ENCODE data around the gene HYAL2. TPM values are rescaled to one million over a fixed set of nuclear protein-coding genes. Genes with fewer than 3 reads are reported as not detected.

The HYAL2 gene
- total and polyA plus RNA-seq, 9 of the 15 experiments (the other 6 are each of a cell fraction or from before 2014, with no cell fraction given): 0.36 to 22.7 (median 11.4) TPM; not detected in 1

GRCh38 chr3:50339485-50340146 is 17.1 kb upstream of the HYAL2 start:
- H3K36me3 ChIP-seq (ENCODE audit: control insufficient read depth, insufficient read depth, low read length): peaks cover 20% of the 10 kb centered on the region; the same call in 2 of the 3 replicates
- no peaks in the 10 kb centered on the region for H3K27me3 ChIP-seq (ENCODE audit: control insufficient read depth in 2 of 2, insufficient read depth in 2 of 2, low read length in 2 of 2)
- no TSS peak for BruUV-seq (replicated peaks)
- ChIA-PET POLR2A (interaction anchor here (0.6 to 1.1 kb wide), 3 partner anchors 9 to 1081 kb away, joined by 3 read pairs; partner anchors contain the start of gene TUSC2), CTCF (ENCODE audit: low intra/inter-chr PET ratio) (no interaction called here)
- H3K79me2 ChIP-seq (ENCODE audit: control insufficient read depth, insufficient read depth, low read length): peaks cover 61% of the 10 kb centered on the region
- H4K20me1 ChIP-seq (replicated peaks; ENCODE audit: control insufficient read depth, insufficient read depth, low read length): no peaks in the 10 kb centered on the region
- in situ Hi-C loops (cut with MboI) (no loop called here), intact Hi-C loops (cut with micrococcal nuclease) (no loop called here)
- peaks cover 3% of the 10 kb centered on the region for H3K9me1 ChIP-seq (ENCODE audit: control insufficient read depth, insufficient read depth, low read length)
- FAIRE-seq (no peak), ATAC-seq (no peak), DNase-seq (ENCODE audit: extremely low read depth in 1 of 4, low spot score in 3 of 4) (no peak)
- no peaks in the 10 kb centered on the region for H3K9me3 ChIP-seq (replicated peaks; ENCODE audit: control insufficient read depth, insufficient read depth, low read depth, low read length)
- H3K27ac ChIP-seq (ENCODE audit: extremely low read depth, low read depth, low read length): peak overlapping the region; percentile 99
- WGBS (ENCODE audit: insufficient coverage, low coverage, missing lambda C conversion rate): 49% methylated on average over 12 of the region's 14 CpGs
- no peak overlapping the region for H2AFZ ChIP-seq (ENCODE audit: low read depth, low read length)
- H3K9ac ChIP-seq (ENCODE audit: insufficient read depth in 1 of 2, low read depth in 2 of 2, low read length in 2 of 2): peak overlapping the region; percentile 95 to 98
- peak overlapping the region; percentile 72 for H3K4me2 ChIP-seq (ENCODE audit: insufficient read depth, low read length)
- H3K4me3 ChIP-seq: peak overlapping the region; percentile 96
- TF ChIP-seq POLR2A (conservative IDR thresholded peaks at IDR 0.05): no peak
- peak; percentile 38 for TF ChIP-seq EGR1 (conservative IDR thresholded peaks at IDR 0.05)
- TF ChIP-seq HES1 (IDR thresholded peaks at IDR 0.05; ENCODE audit: low read depth): no peak
- H3K4me1 ChIP-seq (replicated peaks in 1 of 2; ENCODE audit: control insufficient read depth in 2 of 2, insufficient read depth in 2 of 2, low read length in 2 of 2): peaks cover 29 to 58% of the 10 kb centered on the region in 2 experiments; a peak in 4 of 5 replicates

GRCh38 chr3:50338965-50339364 is 16.4 kb upstream of the HYAL2 start:
- WGBS (ENCODE audit: insufficient coverage, low coverage, missing lambda C conversion rate): 6% methylated on average over 4 of the region's 5 CpGs
- H3K27ac ChIP-seq (ENCODE audit: extremely low read depth, low read depth, low read length): peak overlapping the region; percentile 99
- FAIRE-seq (peak; percentile 6), ATAC-seq (no peak), DNase-seq (ENCODE audit: extremely low read depth in 1 of 4, low spot score in 3 of 4) (peak in 1 of 4 experiments; percentile 37)
- H3K4me3 ChIP-seq: peak overlapping the region; percentile 96
- in situ Hi-C loops (cut with MboI): no loop called here
- BruUV-seq (replicated peaks): no TSS peak
- ChIA-PET CTCF (ENCODE audit: low intra/inter-chr PET ratio) (no interaction called here), POLR2A (interaction anchor here (0.6 to 1.1 kb wide), 5 partner anchors 8 to 1081 kb away, joined by 3 to 4 read pairs (median 3); partner anchors contain the start of genes CYB561D2, HYAL3, NAA80 and NPRL2)
- H3K27me3 ChIP-seq (ENCODE audit: control insufficient read depth in 2 of 2, insufficient read depth in 2 of 2, low read length in 2 of 2): no peaks in the 10 kb centered on the region
- peaks cover 6% of the 10 kb centered on the region; the same call in 1 of the 2 replicates for H4K20me1 ChIP-seq (replicated peaks; ENCODE audit: control insufficient read depth, insufficient read depth, low read length)
- peaks cover 36 to 58% of the 10 kb centered on the region in 2 experiments; a peak in 4 of 5 replicates for H3K4me1 ChIP-seq (replicated peaks in 1 of 2; ENCODE audit: control insufficient read depth in 2 of 2, insufficient read depth in 2 of 2, low read length in 2 of 2)
- peak overlapping the region; percentile 95 to 98 for H3K9ac ChIP-seq (ENCODE audit: insufficient read depth in 1 of 2, low read depth in 2 of 2, low read length in 2 of 2)
- peaks cover 26% of the 10 kb centered on the region; the same call in 2 of the 3 replicates for H3K36me3 ChIP-seq (ENCODE audit: control insufficient read depth, insufficient read depth, low read length)
- peaks cover 67% of the 10 kb centered on the region for H3K79me2 ChIP-seq (ENCODE audit: control insufficient read depth, insufficient read depth, low read length)
- peaks cover 3% of the 10 kb centered on the region for H3K9me1 ChIP-seq (ENCODE audit: control insufficient read depth, insufficient read depth, low read length)
- no peaks in the 10 kb centered on the region for H3K9me3 ChIP-seq (replicated peaks; ENCODE audit: control insufficient read depth, insufficient read depth, low read depth, low read length)
- H2AFZ ChIP-seq (ENCODE audit: low read depth, low read length): peak overlapping the region; percentile 47
- H3K4me2 ChIP-seq (ENCODE audit: insufficient read depth, low read length): peak overlapping the region; percentile 95
- intact Hi-C loops (cut with micrococcal nuclease): no loop called here
- TF ChIP-seq IFI16 (CRISPR knock-in tag; IDR thresholded peaks at IDR 0.05): no peak
- 0 out of 2 replicates have a peak, but pooled peaks have one; percentile 33 for TF ChIP-seq ZNF589 (CRISPR knock-in tag; IDR thresholded peaks at IDR 0.05; ENCODE audit: low read depth)
- no peak for TF ChIP-seq ZNF12 (CRISPR knock-in tag; IDR thresholded peaks at IDR 0.05)
- TF ChIP-seq ZNF583 (CRISPR knock-in tag; IDR thresholded peaks at IDR 0.05): no peak
- TF ChIP-seq YY1 (IDR thresholded peaks at IDR 0.05; ENCODE audit: borderline replicate concordance in 1 of 3, control insufficient read depth in 1 of 3, extremely low read depth in 1 of 3, insufficient read depth in 3 of 3, insufficient read length in 1 of 3, insufficient replicate concordance in 2 of 3, low read depth in 1 of 3, low read length in 2 of 3): peak in 1 of 3 experiments; percentile 73
- TF ChIP-seq TCFL5 (CRISPR knock-in tag; conservative IDR thresholded peaks at IDR 0.05): no peak
- no peak for TF ChIP-seq HNRNPH1 (optimal IDR thresholded peaks at IDR 0.05; ENCODE audit: low read depth, low read length)
- no peak for TF ChIP-seq RBM39 (optimal IDR thresholded peaks at IDR 0.05; ENCODE audit: low read depth, low read length)
- no peak for TF ChIP-seq IRF9 (tag; IDR thresholded peaks at IDR 0.05)
- TF ChIP-seq NFIX (CRISPR knock-in tag; IDR thresholded peaks at IDR 0.05; ENCODE audit: low read depth): no peak
